DOHH2 (cell line): Measurements from ENCODE around the gene KIF2C.

Experiments
- H3F3A ChIP-seq: fragments of 200-600 bp; sonication (generic), shearing (Covaris generic); 2 replicates; pipeline ENCODE4 v1.6.0; 2016; ENCODE audit warnings: antibody characterized with exemption, mild to moderate bottlenecking; ENCODE audit not compliant: control insufficient read depth, insufficient read depth
- H3K27ac ChIP-seq: fragments of 200-600 bp; sonication (generic); 2 replicates; pipeline ENCODE4 v1.5.1; 2014; ENCODE audit warnings: low read depth, mild to moderate bottlenecking, low read length, moderate library complexity
- H3K27me3 ChIP-seq: fragments of 200-600 bp; sonication (generic); 2 replicates; pipeline ENCODE4 v1.6.1; 2014; ENCODE audit warnings: mild to moderate bottlenecking, low read length, mixed read lengths; ENCODE audit not compliant: control insufficient read depth
- H3K36me3 ChIP-seq: fragments of 200-600 bp; sonication (generic); 2 replicates; pipeline ENCODE4 v1.6.1; 2014; ENCODE audit warnings: mild to moderate bottlenecking, low read length, moderate library complexity, mixed read lengths; ENCODE audit not compliant: control insufficient read depth
- H3K4me1 ChIP-seq: fragments of 200-600 bp; sonication (generic); 2 replicates; pipeline ENCODE4 v1.6.1; 2014; ENCODE audit warnings: mild to moderate bottlenecking, low read length, mixed read lengths; ENCODE audit not compliant: control insufficient read depth
- H3K4me2 ChIP-seq: fragments of 200-600 bp; sonication (generic); 2 replicates; pipeline ENCODE4 v1.6.0; 2014; ENCODE audit warnings: mild to moderate bottlenecking, low read length, moderate library complexity
- H3K4me3 ChIP-seq: fragments of 200-600 bp; sonication (generic); 2 replicates; pipeline ENCODE4 v1.5.1; 2014; ENCODE audit warnings: mild to moderate bottlenecking, low read length, mixed read lengths
- H3K79me2 ChIP-seq: fragments of 200-600 bp; sonication (generic); 2 replicates; pipeline ENCODE4 v1.6.1; 2014; ENCODE audit warnings: mild to moderate bottlenecking, low read length, mixed read lengths; ENCODE audit not compliant: control insufficient read depth
- H3K9me2 ChIP-seq: fragments of 200-600 bp; sonication (generic); replicated peaks from 2 replicates; pipeline ENCODE4 v1.6.1; 2014; ENCODE audit warnings: mild to moderate bottlenecking, low read length, mixed read lengths; ENCODE audit not compliant: control insufficient read depth
- H3K9me3 ChIP-seq: fragments of 200-600 bp; sonication (generic); 2 replicates; pipeline ENCODE4 v1.6.1; 2014; ENCODE audit warnings: antibody characterized with exemption, low read length, mixed read lengths; ENCODE audit not compliant: control insufficient read depth, insufficient read depth
- H4K20me1 ChIP-seq: fragments of 200-600 bp; sonication (generic); 2 replicates; pipeline ENCODE4 v1.6.0; 2014; ENCODE audit warnings: low read depth, mild to moderate bottlenecking, antibody characterized with exemption, low read length, moderate library complexity; ENCODE audit not compliant: control insufficient read depth, insufficient read depth
- EZH2phosphoT487 ChIP-seq: fragments of 200-600 bp; sonication (generic); IDR thresholded peaks from 2 replicates; pipeline ENCODE4 v1.6.1; 2017; ENCODE audit warnings: borderline replicate concordance, mild to moderate bottlenecking, antibody characterized with exemption, low read length, moderate library complexity, mixed read lengths
- TF ChIP-seq, protein P1 (sequence below): fragments of 200-600 bp; sonication (generic); IDR thresholded peaks from one replicate; pipeline ENCODE4 v1.5.1; 2014; ENCODE audit warnings: antibody characterized with exemption, mild to moderate bottlenecking, low read depth, low read length; ENCODE audit not compliant: poor library complexity, severe bottlenecking

The KIF2C gene

DNA sequence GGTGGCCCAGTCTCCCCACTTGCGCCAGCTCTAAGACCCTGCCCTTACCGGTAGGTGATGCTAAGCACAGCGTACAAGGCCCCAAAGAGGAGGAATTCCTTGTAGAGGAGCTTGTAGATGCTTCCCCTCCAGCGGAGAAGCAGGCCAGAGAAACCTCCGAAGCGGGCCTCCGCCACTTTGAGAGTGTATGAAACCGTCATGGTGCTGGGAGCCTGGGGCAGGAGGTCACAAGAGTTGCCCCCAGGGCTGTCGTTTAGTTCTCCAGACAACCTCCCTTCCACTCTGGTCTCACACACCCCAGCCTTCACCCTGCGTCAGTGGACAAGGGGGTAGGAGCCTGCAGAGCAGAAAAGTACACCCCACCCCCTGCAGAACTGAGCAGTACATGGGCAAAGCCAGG, 47.9 kb downstream of the KIF2C start:
- H4K20me1 ChIP-seq, result no peaks in the 10 kb centered on the region
- H3K27me3 ChIP-seq, result no peaks in the 10 kb centered on the region
- no peaks in the 10 kb centered on the region for H3K79me2 ChIP-seq
- no peaks in the 10 kb centered on the region for H3K36me3 ChIP-seq
- no peaks in the 10 kb centered on the region for H3K9me3 ChIP-seq
- no peaks in the 10 kb centered on the region for H3K9me2 ChIP-seq
- H3K4me2 ChIP-seq, result no peak overlapping the region
- no peak overlapping the region for H3K4me3 ChIP-seq
- H3K4me1 ChIP-seq, result peaks cover 39% of the 10 kb centered on the region
- H3K27ac ChIP-seq, result no peak overlapping the region
- H3F3A ChIP-seq, result peaks cover 41% of the 10 kb centered on the region
- TF ChIP-seq, protein P1, sequence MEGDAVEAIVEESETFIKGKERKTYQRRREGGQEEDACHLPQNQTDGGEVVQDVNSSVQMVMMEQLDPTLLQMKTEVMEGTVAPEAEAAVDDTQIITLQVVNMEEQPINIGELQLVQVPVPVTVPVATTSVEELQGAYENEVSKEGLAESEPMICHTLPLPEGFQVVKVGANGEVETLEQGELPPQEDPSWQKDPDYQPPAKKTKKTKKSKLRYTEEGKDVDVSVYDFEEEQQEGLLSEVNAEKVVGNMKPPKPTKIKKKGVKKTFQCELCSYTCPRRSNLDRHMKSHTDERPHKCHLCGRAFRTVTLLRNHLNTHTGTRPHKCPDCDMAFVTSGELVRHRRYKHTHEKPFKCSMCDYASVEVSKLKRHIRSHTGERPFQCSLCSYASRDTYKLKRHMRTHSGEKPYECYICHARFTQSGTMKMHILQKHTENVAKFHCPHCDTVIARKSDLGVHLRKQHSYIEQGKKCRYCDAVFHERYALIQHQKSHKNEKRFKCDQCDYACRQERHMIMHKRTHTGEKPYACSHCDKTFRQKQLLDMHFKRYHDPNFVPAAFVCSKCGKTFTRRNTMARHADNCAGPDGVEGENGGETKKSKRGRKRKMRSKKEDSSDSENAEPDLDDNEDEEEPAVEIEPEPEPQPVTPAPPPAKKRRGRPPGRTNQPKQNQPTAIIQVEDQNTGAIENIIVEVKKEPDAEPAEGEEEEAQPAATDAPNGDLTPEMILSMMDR, result no peak
- TF ChIP-seq EZH2phosphoT487, result no peak

DNA sequence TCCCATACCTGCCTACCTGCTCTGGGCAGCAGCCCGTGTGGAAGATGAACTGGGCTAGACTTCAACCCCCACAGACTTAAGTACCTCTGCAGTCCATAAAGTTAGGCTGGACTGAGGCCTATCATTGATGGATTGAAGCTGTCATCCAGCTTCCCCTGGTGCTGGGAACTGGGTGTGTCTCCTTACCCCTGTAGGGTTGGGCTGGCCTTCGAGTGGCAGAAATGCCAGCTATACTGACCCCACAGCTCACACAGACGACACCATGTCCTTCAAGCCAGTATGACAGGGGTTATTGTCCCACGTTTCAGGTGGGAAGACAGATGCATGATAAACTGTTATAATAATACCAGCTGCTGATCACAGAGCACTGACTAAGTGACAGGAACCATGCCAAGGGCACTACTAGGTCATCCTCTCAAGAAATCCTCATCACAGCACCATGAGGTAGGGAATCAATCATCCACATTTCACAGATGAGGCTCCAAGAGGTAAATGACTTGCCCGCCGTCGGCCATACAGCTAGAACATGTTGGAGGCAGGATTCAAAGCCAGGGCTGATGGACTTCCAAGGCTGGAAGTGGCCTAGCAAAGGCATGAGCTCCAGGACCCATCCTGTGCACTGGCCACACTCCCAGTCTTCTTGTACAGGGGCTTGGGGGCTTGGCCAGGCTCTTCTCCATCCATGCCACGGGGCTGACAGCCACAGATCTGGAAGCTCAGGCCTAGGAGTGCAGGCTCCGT, 48.7 kb downstream of the KIF2C start, which contains the start of gene BEST4:
BEST4 (minus strand) TSS at position 51 of the 741 bp plus-strand sequence. CDS start 465 bp downstream, outside the sequence.
- Histone ChIP-seq H3K79me2 (no peaks in the 10 kb centered on the region), H3K9me3 (no peaks in the 10 kb centered on the region), H3K27me3 (no peaks in the 10 kb centered on the region), H3F3A (peaks cover 35% of the 10 kb centered on the region), H3K4me3 (no peak within 1 kb of the TSS), H4K20me1 (no peaks in the 10 kb centered on the region), H3K9me2 (no peaks in the 10 kb centered on the region), H3K4me2 (no peak within 1 kb of the TSS), H3K4me1 (peaks cover 33% of the 10 kb centered on the region), H3K27ac (no peak within 1 kb of the TSS), H3K36me3 (no peaks in the 10 kb centered on the region)
- TF ChIP-seq, protein P1, result no peak
- no peak for TF ChIP-seq EZH2phosphoT487

DNA sequence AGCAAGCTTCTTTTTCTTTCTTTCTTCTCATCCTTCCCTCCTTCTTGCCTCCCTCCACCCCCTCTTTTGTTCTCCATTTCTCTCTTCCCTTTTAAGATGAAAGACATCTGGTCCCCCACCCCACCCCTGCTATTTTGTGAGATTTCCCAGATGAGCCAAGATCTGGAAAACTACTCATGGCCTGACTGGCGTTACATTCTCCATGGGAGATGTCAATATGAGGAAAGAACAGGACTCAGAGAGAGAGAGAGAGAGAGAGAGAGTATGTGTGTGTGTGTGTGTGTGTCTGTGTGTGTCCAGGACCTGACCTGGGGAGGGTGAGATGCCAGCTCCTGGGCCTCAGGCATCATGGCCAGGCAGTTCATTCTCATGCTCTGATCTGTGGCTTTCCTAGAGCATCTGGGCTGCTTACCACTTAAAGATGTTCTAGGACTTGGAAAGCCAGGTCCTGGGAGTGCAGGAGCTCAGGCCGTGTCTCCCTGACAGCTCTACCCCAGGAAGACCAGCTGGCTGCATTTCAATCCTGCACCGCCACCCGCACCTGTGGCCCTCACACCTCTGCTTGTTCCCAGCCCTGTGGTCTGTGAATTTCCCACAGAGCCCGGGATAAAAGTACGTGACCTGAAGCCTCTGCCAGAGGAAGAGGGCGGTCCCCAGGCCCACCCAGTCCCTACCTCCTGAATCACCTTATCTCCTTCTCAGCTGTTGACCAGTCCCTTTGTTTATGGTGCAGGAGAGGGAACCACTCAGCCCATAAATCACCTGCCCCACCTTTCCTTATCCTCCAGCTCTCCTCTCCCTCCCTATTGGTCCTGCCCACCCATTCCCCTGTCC, 51.5 kb downstream of the KIF2C start:
- Histone ChIP-seq H3K79me2 (no peaks in the 10 kb centered on the region), H3K4me3 (no peak overlapping the region), H3K27me3 (no peaks in the 10 kb centered on the region), H3K36me3 (no peaks in the 10 kb centered on the region), H3K4me2 (no peak overlapping the region), H3K27ac (no peak overlapping the region), H3F3A (peaks cover 21% of the 10 kb centered on the region), H3K4me1 (peaks cover 6% of the 10 kb centered on the region), H3K9me3 (no peaks in the 10 kb centered on the region), H4K20me1 (no peaks in the 10 kb centered on the region), H3K9me2 (no peaks in the 10 kb centered on the region)
- no peak for TF ChIP-seq EZH2phosphoT487
- TF ChIP-seq, protein P1, result no peak
